ENCODE data around the gene AKR1C1. TPM values are rescaled to one million over a fixed set of nuclear protein-coding genes. Genes with fewer than 3 reads are reported as not detected.
"Not testable (repeated sequence)": the region's sequence is repeated elsewhere in the genome, so short reads cannot be mapped to it uniquely, and the experiment has no call there.

The AKR1C1 gene
- total RNA-seq (2014; rRNA removed; shearing (Covaris generic)) (not detected in 2 replicates), total RNA-seq (2022) (not detected in 2 replicates), Bru-seq, nascent RNA (percentile 22 among the genes with signal in this experiment), BruChase-seq, experiment 1, labeled RNA remaining after a 6-hour chase (percentile 25 among the genes with signal in this experiment), BruChase-seq, experiment 2, labeled RNA remaining after a 2-hour chase (percentile 21 among the genes with signal in this experiment)
- long read RNA-seq = 0 reads

- H4K20me1 ChIP-seq (ENCODE audit: insufficient read depth, low read length); H3K9me3 ChIP-seq (ENCODE audit: low read length); CTCF ChIA-PET (ENCODE audit: unreplicated experiment); DNase-seq (ENCODE audit: low spot score); H3K4me1 ChIP-seq (ENCODE audit: insufficient read depth, low read length, poor library complexity, severe bottlenecking); H3K27ac ChIP-seq (ENCODE audit: low read depth, low read length, poor library complexity, severe bottlenecking); H3K79me2 ChIP-seq (ENCODE audit: insufficient read depth, low read depth, low read length); H2AFZ ChIP-seq (ENCODE audit: low read length); intact Hi-C loops (cut with micrococcal nuclease; ENCODE audit: unreplicated experiment); H3K4me2 ChIP-seq (ENCODE audit: low read length); H3K4me3 ChIP-seq (ENCODE audit: low read depth, low read length, poor library complexity, severe bottlenecking); H3K36me3 ChIP-seq (ENCODE audit: insufficient read depth, low read length); BruUV-seq (replicated peaks); H3K9me2 ChIP-seq (ENCODE audit: insufficient read depth, low read length); POLR2A ChIA-PET: not testable (repeated sequence)
These were observed at the start of gene AKR1C1 for GRCh38 chr10:4962876-4963814. Gene AKR1C1 (plus strand): TSS chr10:4963415. CDS start chr10:4963445, 30 bp downstream.

- TF ChIP-seq CTCF (conservative IDR thresholded peaks at IDR 0.05; ENCODE audit: low read length) = no peak
- TF ChIP-seq EZH2phosphoT487 (IDR thresholded peaks at IDR 0.05; ENCODE audit: borderline replicate concordance, low read depth, low read length) = no peak
- Histone ChIP-seq H3K4me3 (ENCODE audit: low read depth, low read length, poor library complexity, severe bottlenecking) (no peak overlapping the region), H3K36me3 (ENCODE audit: insufficient read depth, low read length) (no peaks in the 10 kb centered on the region), H3K79me2 (ENCODE audit: insufficient read depth, low read depth, low read length) (no peaks in the 10 kb centered on the region), H2AFZ (ENCODE audit: low read length) (no peak overlapping the region), H3K4me1 (ENCODE audit: insufficient read depth, low read length, poor library complexity, severe bottlenecking) (no peaks in the 10 kb centered on the region), H3K4me2 (ENCODE audit: low read length) (no peak overlapping the region), H4K20me1 (ENCODE audit: insufficient read depth, low read length) (no peaks in the 10 kb centered on the region), H3K9me3 (ENCODE audit: low read length) (no peaks in the 10 kb centered on the region), H3K27ac (ENCODE audit: low read depth, low read length, poor library complexity, severe bottlenecking) (no peak overlapping the region), H3K9me2 (ENCODE audit: insufficient read depth, low read length) (no peaks in the 10 kb centered on the region)
- intact Hi-C loops (cut with micrococcal nuclease; ENCODE audit: unreplicated experiment) = no loop called here
- ChIA-PET CTCF (ENCODE audit: unreplicated experiment) (no interaction called here), POLR2A (no interaction called here)
- DNase-seq (ENCODE audit: low spot score) = no peak
- no TSS peak for BruUV-seq (replicated peaks)
These were observed 48.9 kb upstream of the AKR1C1 start for GRCh38 chr10:4914213-4914850.

- no peaks in the 10 kb centered on the region for H3K9me2 ChIP-seq (ENCODE audit: insufficient read depth, low read length)
- H3K4me3 ChIP-seq (ENCODE audit: low read depth, low read length, poor library complexity, severe bottlenecking) = no peak overlapping the region
- no peaks in the 10 kb centered on the region for H3K36me3 ChIP-seq (ENCODE audit: insufficient read depth, low read length)
- no peak overlapping the region for H3K27ac ChIP-seq (ENCODE audit: low read depth, low read length, poor library complexity, severe bottlenecking)
- no peaks in the 10 kb centered on the region for H3K79me2 ChIP-seq (ENCODE audit: insufficient read depth, low read depth, low read length)
- CTCF ChIA-PET (ENCODE audit: unreplicated experiment) = no interaction called here
- TF ChIP-seq CTCF (conservative IDR thresholded peaks at IDR 0.05; ENCODE audit: low read length) = no peak
- no peak for TF ChIP-seq EZH2phosphoT487 (IDR thresholded peaks at IDR 0.05; ENCODE audit: borderline replicate concordance, low read depth, low read length)
- intact Hi-C loops (cut with micrococcal nuclease; ENCODE audit: unreplicated experiment) = no loop called here
- H2AFZ ChIP-seq (ENCODE audit: low read length) = no peak overlapping the region
- no TSS peak for BruUV-seq (replicated peaks)
- no peaks in the 10 kb centered on the region for H4K20me1 ChIP-seq (ENCODE audit: insufficient read depth, low read length)
- no peak for DNase-seq (ENCODE audit: low spot score)
- H3K4me2 ChIP-seq (ENCODE audit: low read length) = no peak overlapping the region
- H3K4me1 ChIP-seq (ENCODE audit: insufficient read depth, low read length, poor library complexity, severe bottlenecking) = no peaks in the 10 kb centered on the region
- POLR2A ChIA-PET = interaction anchor here (0.7 kb wide), 1 partner anchor 10 kb away, joined by 3 read pairs; no protein-coding TSS in a partner anchor
- H3K9me3 ChIP-seq (ENCODE audit: low read length) = no peaks in the 10 kb centered on the region
These were observed 47.0 kb upstream of the AKR1C1 start for GRCh38 chr10:4916086-4916716.

Measured in OCI-LY7 (cell line).